Upper lobe of right lung (tissue), 1 donor: ENCODE data around the gene DHH. TPM values are rescaled to one million over a fixed set of nuclear protein-coding genes. Genes with fewer than 3 reads are reported as not detected.
"Not testable (repeated sequence)": the region's sequence is repeated elsewhere in the genome, so short reads cannot be mapped to it uniquely, and the experiment has no call there.

Experiments used
- ATAC-seq: fragments of 200-7000 bp; cut with Tn5 transposase; one replicate; pipeline ENCODE4 v1.9.1; 2020; ENCODE audit warnings: mild to moderate bottlenecking, moderate library complexity
- DNase-seq: peaks from one replicate; pipeline ENCODE4 v3.0.0-alpha.2; 2020
- H3K27ac ChIP-seq: fragments of 200-600 bp; one replicate; pipeline ENCODE4 v1.8.0; 2022
- H3K27me3 ChIP-seq: fragments of 200-600 bp; one replicate; pipeline ENCODE4 v1.8.0; 2022; ENCODE audit warnings: mild to moderate bottlenecking
- H3K36me3 ChIP-seq: fragments of 200-600 bp; one replicate; pipeline ENCODE4 v1.8.0; 2022
- H3K4me1 ChIP-seq: fragments of 200-600 bp; one replicate; pipeline ENCODE4 v1.8.0; 2022
- H3K4me3 ChIP-seq: fragments of 200-600 bp; one replicate; pipeline ENCODE4 v1.8.0; 2022; ENCODE audit warnings: mild to moderate bottlenecking
- H3K9me3 ChIP-seq: fragments of 200-600 bp; one replicate; pipeline ENCODE4 v1.8.0; 2022
- intact Hi-C: fragments of 100-400 bp; cut with DNase I; formaldehyde crosslinking; loops from one replicate; pipeline ENCODE4 v1.11.0; 2022
- total RNA-seq: library from RNA; stranded (reverse); fragmentation: NEBNext Ultra II Directional; extraction: Animal tissue kit (Norgen Biotek cat#: 25700); gene quantifications from one replicate; pipeline ENCODE4 v1.2.1, GENCODE V29; 2021
- TF ChIP-seq, protein P1 (sequence below): fragments of 200-600 bp; IDR thresholded peaks from one replicate; pipeline ENCODE4 v1.8.0; 2022; ENCODE audit warnings: antibody characterized with exemption
- donor health status: DM: no; HTN: yes; CAD: no; lungs with severe emphysema.

Gene DHH
- total RNA-seq, 1 donor from 2014 or later, result 2.1 TPM

DNA sequence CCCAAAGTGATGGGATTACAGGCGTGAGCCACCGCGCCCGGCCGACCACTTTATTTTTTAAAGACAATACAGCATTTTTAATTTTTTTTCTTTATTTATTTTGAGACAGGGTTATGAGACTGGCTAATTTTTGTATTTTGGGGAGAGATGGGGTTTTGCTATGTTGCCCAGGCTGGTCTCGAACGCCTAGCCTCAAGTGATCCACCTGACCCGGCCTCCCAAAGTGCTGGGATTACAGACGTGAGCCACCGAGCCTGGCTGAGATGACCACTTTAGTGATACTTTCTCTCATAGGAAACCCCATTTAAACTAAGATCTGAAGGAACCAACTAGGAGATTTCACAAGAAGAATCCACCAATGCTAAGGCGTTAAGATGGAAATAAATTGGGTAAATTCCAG is 23.6 kb downstream of the DHH start:
- TF ChIP-seq, protein P1, sequence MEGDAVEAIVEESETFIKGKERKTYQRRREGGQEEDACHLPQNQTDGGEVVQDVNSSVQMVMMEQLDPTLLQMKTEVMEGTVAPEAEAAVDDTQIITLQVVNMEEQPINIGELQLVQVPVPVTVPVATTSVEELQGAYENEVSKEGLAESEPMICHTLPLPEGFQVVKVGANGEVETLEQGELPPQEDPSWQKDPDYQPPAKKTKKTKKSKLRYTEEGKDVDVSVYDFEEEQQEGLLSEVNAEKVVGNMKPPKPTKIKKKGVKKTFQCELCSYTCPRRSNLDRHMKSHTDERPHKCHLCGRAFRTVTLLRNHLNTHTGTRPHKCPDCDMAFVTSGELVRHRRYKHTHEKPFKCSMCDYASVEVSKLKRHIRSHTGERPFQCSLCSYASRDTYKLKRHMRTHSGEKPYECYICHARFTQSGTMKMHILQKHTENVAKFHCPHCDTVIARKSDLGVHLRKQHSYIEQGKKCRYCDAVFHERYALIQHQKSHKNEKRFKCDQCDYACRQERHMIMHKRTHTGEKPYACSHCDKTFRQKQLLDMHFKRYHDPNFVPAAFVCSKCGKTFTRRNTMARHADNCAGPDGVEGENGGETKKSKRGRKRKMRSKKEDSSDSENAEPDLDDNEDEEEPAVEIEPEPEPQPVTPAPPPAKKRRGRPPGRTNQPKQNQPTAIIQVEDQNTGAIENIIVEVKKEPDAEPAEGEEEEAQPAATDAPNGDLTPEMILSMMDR, result no peak
- Histone ChIP-seq H3K9me3 (no peaks in the 10 kb centered on the region), H3K27me3 (no peaks in the 10 kb centered on the region), H3K4me1 (peaks cover 4% of the 10 kb centered on the region), H3K4me3 (no peak overlapping the region), H3K27ac (no peak overlapping the region), H3K36me3 (no peaks in the 10 kb centered on the region)
- DNase-seq, result no peak
- ATAC-seq, result no peak
- intact Hi-C loops, result loop anchor here (10.0 kb wide), 1 partner anchor 54 kb away; no protein-coding TSS in a partner anchor

- TF ChIP-seq, protein P1, result peak; percentile 14
- peak; percentile 99 for DNase-seq
- Histone ChIP-seq H3K4me3 (peak within 1 kb of the TSS; percentile 91), H3K9me3 (no peaks in the 10 kb centered on the region), H3K36me3 (no peaks in the 10 kb centered on the region), H3K4me1 (peaks cover 4% of the 10 kb centered on the region), H3K27ac (peak within 1 kb of the TSS; percentile 78), H3K27me3 (no peaks in the 10 kb centered on the region)
- ATAC-seq, result peak; percentile 100
- intact Hi-C loops, result loop anchor here (10.0 kb wide), 1 partner anchor 55 kb away; no protein-coding TSS in a partner anchor
These were observed 24.9 kb downstream of the DHH start, which contains the start of gene RHEBL1 for GRCh38 chr12:49069507-49070346. RHEBL1 (minus strand) TSS chr12:49069979; CDS start chr12:49069785, 194 bp downstream.

- intact Hi-C loops, result no loop called here
- TF ChIP-seq, protein P1, result no peak
- DNase-seq, result no peak
- Histone ChIP-seq H3K4me1 (peaks cover 4% of the 10 kb centered on the region), H3K9me3 (no peaks in the 10 kb centered on the region), H3K27ac (no peak overlapping the region), H3K4me3 (peak overlapping the region; percentile 91), H3K36me3 (no peaks in the 10 kb centered on the region), H3K27me3 (no peaks in the 10 kb centered on the region)
- no peak for ATAC-seq
These were observed 25.6 kb downstream of the DHH start for GRCh38 chr12:49068879-49069506.

DNA sequence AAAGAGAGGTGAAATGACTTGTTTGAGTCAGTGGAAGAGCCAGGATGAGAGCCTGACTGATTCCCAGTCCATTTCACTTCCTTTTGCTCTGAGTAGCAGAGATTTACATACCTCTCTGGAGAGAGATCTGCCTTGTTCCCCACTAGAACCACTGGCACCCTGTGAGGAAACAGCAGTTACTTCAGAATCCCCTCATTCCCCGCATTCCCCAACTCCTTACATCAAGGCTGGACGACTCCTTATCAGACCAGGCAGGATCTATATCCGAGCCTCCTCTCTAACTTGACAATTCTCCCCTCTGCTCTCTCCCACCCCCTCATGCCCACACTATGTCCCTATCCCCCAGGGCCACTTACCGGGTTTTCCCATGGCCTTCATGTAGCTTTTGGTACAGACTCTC is 28.5 kb downstream of the DHH start:
- intact Hi-C loops, result no loop called here
- no peak overlapping the region for H3K4me3 ChIP-seq
- H3K27me3 ChIP-seq, result no peaks in the 10 kb centered on the region
- TF ChIP-seq, protein P1, result no peak
- DNase-seq (no peak), ATAC-seq (no peak)
- H3K27ac ChIP-seq, result no peak overlapping the region
- peaks cover 10% of the 10 kb centered on the region for H3K4me1 ChIP-seq
- no peaks in the 10 kb centered on the region for H3K9me3 ChIP-seq
- no peaks in the 10 kb centered on the region for H3K36me3 ChIP-seq

DNA sequence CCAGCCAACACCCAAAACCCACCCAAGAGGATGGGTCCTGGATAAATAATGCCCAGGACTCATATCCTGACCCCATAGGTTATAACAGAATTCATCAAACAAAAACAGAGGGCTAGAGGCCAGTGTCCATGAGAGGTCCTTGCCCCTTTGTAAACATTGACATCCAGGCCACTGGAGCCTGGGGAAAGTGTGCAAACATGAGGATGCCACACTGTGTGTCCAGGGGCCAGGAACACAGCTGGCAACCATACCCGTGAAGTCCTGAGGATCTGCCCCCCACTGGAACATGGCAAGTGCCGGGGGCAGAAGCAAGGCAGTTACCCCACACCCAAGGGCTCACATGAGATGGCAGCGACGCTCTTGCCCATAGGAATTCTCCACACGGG is 29.8 kb downstream of the DHH start:
- DNase-seq (no peak), ATAC-seq (no peak)
- intact Hi-C loops, result no loop called here
- Histone ChIP-seq H3K36me3 (no peaks in the 10 kb centered on the region), H3K27ac (no peak overlapping the region), H3K4me3 (no peak overlapping the region), H3K27me3 (no peaks in the 10 kb centered on the region), H3K4me1 (peaks cover 6% of the 10 kb centered on the region), H3K9me3 (no peaks in the 10 kb centered on the region)
- TF ChIP-seq, protein P1, result no peak

- H3K27me3 ChIP-seq, H3K4me3 ChIP-seq, DNase-seq, H3K27ac ChIP-seq, H3K9me3 ChIP-seq, intact Hi-C loops, ATAC-seq, H3K36me3 ChIP-seq: not testable (repeated sequence)
- H3K4me1 ChIP-seq, result peaks cover 24% of the 10 kb centered on the region
These were observed 32.7 kb downstream of the DHH start for GRCh38 chr12:49061916-49062315.
